Upper lobe of left lung (tissue), 6 donors: ENCODE data around the gene NUDT3. TPM values are rescaled to one million over a fixed set of nuclear protein-coding genes. Genes with fewer than 3 reads are reported as not detected.

Source experiments
- ATAC-seq, 2 donors: fragments of 200-7000 bp; cut with Tn5 transposase; one replicate each; pipeline ENCODE4 v1.9.1; 2022; ENCODE audit warnings: mild to moderate bottlenecking in 2 of 2, moderate library complexity in 2 of 2; ENCODE audit not compliant: low FRiP score in 2 of 2
- DNase-seq, 2 donors: peaks; one replicate each; pipeline ENCODE4 v3.0.0-alpha.2; 2019 to 2020
- H3K27ac ChIP-seq, 4 donors: fragments of 200-600 bp; sonication (generic); one replicate each; pipeline ENCODE4 v1.5.1; 2016 to 2019
- H3K27me3 ChIP-seq, 4 donors: fragments of 200-600 bp; sonication (generic); one replicate each; pipeline ENCODE4 v1.5.1; 2017 to 2019
- H3K36me3 ChIP-seq, 4 donors: fragments of 200-600 bp; sonication (generic); one replicate each; pipeline ENCODE4 v1.5.1; 2016 to 2019
- H3K4me1 ChIP-seq, 4 donors: fragments of 200-600 bp; sonication (generic); one replicate each; pipeline ENCODE4 v1.5.1; 2018 to 2019
- H3K4me3 ChIP-seq, 4 donors: fragments of 200-600 bp; sonication (generic); one replicate each; pipeline ENCODE4 v1.5.1; 2017 to 2019; ENCODE audit warnings: mild to moderate bottlenecking in 2 of 4, moderate library complexity in 1 of 4
- H3K9me3 ChIP-seq, 4 donors: fragments of 200-600 bp; sonication (generic); one replicate each; pipeline ENCODE4 v1.5.1; 2018 to 2019
- CTCF ChIP-seq, 6 experiments: fragments of 450-650 bp in 4 of 6; fragments of 200-600 bp in 2 of 6; sonication (generic) in 2 of 6; IDR thresholded peaks; one replicate each; pipeline ENCODE4 v1.5.1; 2016 to 2019; ENCODE audit warnings: antibody characterized with exemption in 6 of 6
- EP300 ChIP-seq, 4 donors: sonication (generic); formaldehyde crosslinking; IDR thresholded peaks; one replicate each; pipeline ENCODE4 v1.5.1; 2017; ENCODE audit warnings: antibody characterized with exemption in 4 of 4, control low read depth in 2 of 4
- POLR2A ChIP-seq, 4 donors: fragments of 450-650 bp; IDR thresholded peaks; one replicate each; pipeline ENCODE4 v1.5.1; 2016 to 2017; ENCODE audit warnings: antibody characterized with exemption in 4 of 4, mild to moderate bottlenecking in 2 of 4
- POLR2AphosphoS5 ChIP-seq, 2 donors: sonication (generic); formaldehyde crosslinking; IDR thresholded peaks; one replicate each; pipeline ENCODE4 v1.5.1; 2017; ENCODE audit warnings: antibody characterized with exemption in 2 of 2
- WGBS, 2 donors: methylation state at CpG; one replicate each; pipeline ENCODE4 v1.1.5; 2017 to 2018; 5-methylcytosine and 5-hydroxymethylcytosine counted together
- total RNA-seq, 6 donors: library from RNA; depleted of rRNA in 4 of 6; stranded (reverse); fragments of >200 nt in 4 of 6; gene quantifications; one replicate each; pipeline versions ENCODE4 v1.1.0 to v1.2.1, GENCODE V29; 2016 to 2021
- donor health status: DM: no; HTN: no; CAD: no; lungs with moderate emphysema.
- donor health status: DM: no; HTN: yes; CAD: no; lungs with severe emphysema.

The NUDT3 gene
- total RNA-seq, 6 donors from 2014 or later, result 15.1 to 32.7 (median 26.0) TPM

- H3K27ac ChIP-seq, result peak overlapping the region; percentile 86 to 96 (median 96)
- H3K4me1 ChIP-seq, result peaks cover 24 to 37% (median 26%) of the 10 kb centered on the region in 4 donors
- DNase-seq, result peak in 1 of 2 donors; percentile 62
- no peaks in the 10 kb centered on the region for H3K9me3 ChIP-seq
- H3K27me3 ChIP-seq, result no peaks in the 10 kb centered on the region
- H3K4me3 ChIP-seq, result peak overlapping the region; percentile 76 to 94 (median 88)
- ATAC-seq, result peak in 1 of 2 donors; percentile 48
- TF ChIP-seq CTCF (IDR thresholded peaks at IDR 0.05) (no peak), POLR2AphosphoS5 (IDR thresholded peaks at IDR 0.05) (peak; percentile 11 to 30), POLR2A (IDR thresholded peaks at IDR 0.05) (peak in 1 of 4 donors; percentile 27)
- 24 to 27% methylated on average over 14 of the region's 14 CpGs for WGBS, 2 donors
- H3K36me3 ChIP-seq, result no peaks in the 10 kb centered on the region
These were observed 1.7 kb downstream of the NUDT3 start for GRCh38 chr6:34390531-34391472.

- no peak for TF ChIP-seq CTCF (IDR thresholded peaks at IDR 0.05)
- TF ChIP-seq POLR2A (IDR thresholded peaks at IDR 0.05), result no peak
- TF ChIP-seq EP300 (IDR thresholded peaks at IDR 0.05), result no peak
- TF ChIP-seq POLR2AphosphoS5 (IDR thresholded peaks at IDR 0.05), result no peak
These were observed 3.4 kb downstream of the NUDT3 start for GRCh38 chr6:34389034-34389433.

GRCh38 chr6:34388421-34388820, 4.0 kb downstream of the NUDT3 start:
- WGBS, 2 donors, result 73 to 81% methylated on average over 3 of the region's 3 CpGs
- DNase-seq (no peak), ATAC-seq (no peak)
- no peak for TF ChIP-seq POLR2AphosphoS5 (IDR thresholded peaks at IDR 0.05)
- no peak for TF ChIP-seq EP300 (IDR thresholded peaks at IDR 0.05)
- TF ChIP-seq CTCF (IDR thresholded peaks at IDR 0.05), result no peak
- no peak for TF ChIP-seq POLR2A (IDR thresholded peaks at IDR 0.05)
- H3K4me1 ChIP-seq, result peaks cover 28 to 45% (median 38%) of the 10 kb centered on the region in 4 donors
- no peaks in the 10 kb centered on the region for H3K27me3 ChIP-seq
- no peak overlapping the region for H3K27ac ChIP-seq
- H3K4me3 ChIP-seq, result no peak overlapping the region
- no peaks in the 10 kb centered on the region for H3K36me3 ChIP-seq
- H3K9me3 ChIP-seq, result no peaks in the 10 kb centered on the region

More at GRCh38 chr6:34389034-34389433, 3.4 kb downstream of the NUDT3 start:
- DNase-seq (no peak), ATAC-seq (no peak)
- Histone ChIP-seq H3K27me3 (no peaks in the 10 kb centered on the region), H3K36me3 (no peaks in the 10 kb centered on the region), H3K4me3 (no peak overlapping the region), H3K4me1 (peaks cover 27 to 45% (median 38%) of the 10 kb centered on the region in 4 donors), H3K27ac (no peak overlapping the region), H3K9me3 (no peaks in the 10 kb centered on the region)
- 75 to 81% methylated on average over 3 of the region's 3 CpGs for WGBS, 2 donors

GRCh38 chr6:34386316-34387137, 5.9 kb downstream of the NUDT3 start:
- no peak overlapping the region for H3K27ac ChIP-seq
- H3K4me1 ChIP-seq, result peaks cover 27 to 44% (median 38%) of the 10 kb centered on the region in 4 donors

More at GRCh38 chr6:34386316-34387137, 5.9 kb downstream of the NUDT3 start:
- Histone ChIP-seq H3K36me3 (no peaks in the 10 kb centered on the region), H3K27me3 (no peaks in the 10 kb centered on the region), H3K4me3 (no peak overlapping the region), H3K9me3 (no peaks in the 10 kb centered on the region)
- no peak for DNase-seq
- WGBS, 2 donors, result 84 to 87% methylated on average over 4 of the region's 4 CpGs
- ATAC-seq, result no peak
- TF ChIP-seq POLR2AphosphoS5 (IDR thresholded peaks at IDR 0.05) (no peak), EP300 (IDR thresholded peaks at IDR 0.05) (no peak), POLR2A (IDR thresholded peaks at IDR 0.05) (no peak), CTCF (IDR thresholded peaks at IDR 0.05) (no peak)
